ENCODE results near the gene TSPAN14. TPM values are rescaled to one million over a fixed set of nuclear protein-coding genes. Genes with fewer than 3 reads are reported as not detected.

Gene TSPAN14
- polyA plus RNA-seq, 3 donors, result 84.9 to 97.4 (median 97.3) TPM

DNA sequence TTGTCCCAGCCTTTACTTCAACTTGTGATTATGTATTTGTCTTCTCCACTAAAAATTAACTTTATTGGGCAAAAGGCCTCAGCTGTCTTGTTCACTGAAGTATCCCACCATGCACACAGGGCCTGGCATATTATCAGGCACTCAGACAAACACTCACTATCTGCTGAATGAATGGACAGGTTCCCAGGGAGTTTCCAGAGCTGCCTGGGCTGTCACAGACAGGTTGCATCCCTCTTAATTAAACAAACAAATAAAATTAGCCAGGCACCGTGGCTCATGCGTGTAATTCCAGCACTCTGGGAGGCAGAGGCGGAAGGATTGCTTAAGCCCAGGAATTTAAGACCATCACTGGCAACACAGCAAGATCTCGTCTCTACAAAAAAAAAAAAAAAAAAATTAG lies 1.5 kb upstream of the TSPAN14 start:
- DNase-seq, result no peak

DNA sequence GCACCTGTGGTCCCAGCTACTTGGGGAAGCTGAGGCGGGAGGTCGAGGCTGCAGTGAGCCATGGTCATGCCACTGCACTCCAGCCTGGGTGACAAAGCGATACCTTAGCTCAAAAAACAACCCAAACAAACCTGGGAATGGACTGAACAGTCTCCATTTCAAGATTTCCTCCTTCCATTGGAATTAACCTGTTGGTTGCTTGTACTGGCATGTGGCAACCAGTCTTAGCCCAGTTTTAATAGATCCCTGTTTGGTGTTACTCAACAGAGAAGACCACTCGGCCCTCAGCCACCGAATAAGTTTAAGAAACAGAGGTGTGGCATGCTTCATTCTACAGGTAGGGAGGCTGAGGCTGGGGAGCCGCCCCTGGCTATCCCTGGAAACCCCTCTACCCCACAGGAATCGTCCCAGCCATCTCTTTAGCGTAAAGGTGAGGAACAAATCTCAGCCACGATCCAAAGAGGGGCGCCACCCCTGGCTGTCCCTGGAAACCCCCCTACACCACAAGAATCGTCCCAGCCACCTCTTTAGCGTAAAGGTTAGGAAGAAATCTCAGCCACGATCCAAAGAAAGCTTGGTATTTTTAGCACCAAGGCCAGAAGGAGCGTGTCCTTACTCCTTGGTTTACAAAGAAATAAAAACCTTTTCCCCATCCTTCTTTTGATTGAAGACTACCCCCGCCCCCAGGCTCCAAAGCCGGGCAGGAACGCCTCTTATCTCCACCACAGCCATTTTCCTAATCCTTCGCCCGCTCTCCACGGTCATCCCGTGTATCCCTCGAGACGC lies 861 bp upstream of the TSPAN14 start:
- no peak for DNase-seq

DNA sequence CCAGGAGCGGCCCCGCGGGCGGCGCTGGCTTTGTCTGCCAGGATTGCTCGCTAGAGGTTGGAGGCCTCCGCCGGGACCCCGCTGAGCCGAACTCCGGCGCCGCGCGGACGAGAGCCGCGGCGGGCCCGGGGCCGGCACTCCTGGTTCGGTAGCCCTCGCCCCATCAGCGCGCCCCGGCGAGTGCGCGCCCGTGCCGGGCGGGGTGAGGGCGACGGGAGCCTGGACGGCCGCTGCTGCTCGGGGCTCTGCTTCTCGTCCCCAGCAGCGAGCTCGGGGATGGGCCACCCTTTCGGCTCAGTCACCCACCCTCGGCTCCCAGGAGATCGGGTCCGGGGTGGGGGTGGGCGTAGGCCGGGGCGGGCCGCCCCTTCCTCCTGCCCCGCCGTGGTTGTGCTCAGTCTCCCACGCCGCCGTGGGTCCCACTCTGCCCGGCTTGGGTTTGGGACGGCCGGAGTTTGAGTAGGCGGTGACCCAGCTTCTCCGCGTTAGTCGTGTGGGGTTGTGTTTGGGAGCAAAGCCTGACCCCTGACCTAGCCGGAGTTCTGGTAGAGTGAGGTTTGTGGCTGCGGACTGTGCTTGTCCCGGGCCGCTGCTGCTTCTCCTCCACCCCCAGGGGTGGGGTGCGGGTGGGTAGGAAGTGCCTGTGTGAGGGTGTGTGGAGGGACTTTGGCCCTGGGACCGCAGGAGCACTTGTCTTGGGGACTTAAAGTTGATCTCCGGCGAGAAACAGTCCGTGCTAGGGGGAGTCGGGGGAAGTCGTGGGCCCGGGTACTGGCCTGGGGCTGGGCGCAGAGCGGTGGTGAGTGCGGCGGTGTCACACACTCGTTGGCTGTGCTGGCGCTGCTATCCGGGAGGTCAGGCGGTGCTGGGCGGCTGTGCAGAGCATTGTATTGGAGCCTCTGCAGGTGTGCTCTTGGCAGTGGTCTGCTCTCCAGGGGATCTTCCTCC lies 677 bp downstream of the TSPAN14 start:
- DNase-seq, result no peak

DNA sequence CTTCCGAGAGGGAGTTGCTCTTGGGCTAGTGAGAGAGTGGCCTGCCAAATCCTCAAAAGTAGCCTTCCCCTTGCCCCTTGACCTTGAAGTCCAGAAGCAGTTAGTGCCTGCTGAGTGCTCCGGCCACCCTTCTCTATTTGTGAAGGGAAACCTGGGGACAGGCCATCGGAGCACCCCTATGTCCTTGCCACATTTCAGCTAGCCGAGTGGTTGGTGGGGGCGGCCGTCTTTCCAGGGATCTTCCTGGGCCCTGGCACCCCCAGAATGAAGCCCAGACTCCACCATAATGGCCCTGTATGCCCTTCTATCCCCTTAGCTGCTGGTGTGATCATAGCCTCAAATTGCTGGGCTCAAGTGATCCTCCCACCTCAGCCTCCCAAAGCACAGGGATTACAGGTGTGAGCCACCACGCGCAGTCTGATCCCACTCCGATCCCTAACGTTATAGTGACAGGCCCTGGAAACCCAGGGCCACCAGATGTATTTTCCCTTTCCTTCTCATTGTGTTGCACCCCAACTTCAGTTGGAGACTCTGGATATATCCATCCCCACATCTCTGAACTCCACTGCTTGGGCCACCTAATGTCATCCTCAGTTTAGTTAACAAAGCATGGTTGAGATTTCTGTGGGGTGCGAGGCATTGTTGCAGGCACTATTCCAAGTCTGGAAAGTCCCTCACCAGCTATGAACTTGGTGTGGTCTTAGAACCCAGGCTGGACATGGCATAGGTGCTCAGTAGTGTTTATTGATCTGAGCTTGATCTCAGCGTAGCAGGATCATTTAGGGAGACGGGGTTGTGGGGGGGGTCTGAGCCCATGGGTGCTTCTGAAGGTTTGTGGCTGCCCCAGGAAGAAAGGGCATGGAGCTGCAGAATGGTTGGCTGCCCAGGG lies 1.6 kb downstream of the TSPAN14 start:
- no peak for DNase-seq

DNA sequence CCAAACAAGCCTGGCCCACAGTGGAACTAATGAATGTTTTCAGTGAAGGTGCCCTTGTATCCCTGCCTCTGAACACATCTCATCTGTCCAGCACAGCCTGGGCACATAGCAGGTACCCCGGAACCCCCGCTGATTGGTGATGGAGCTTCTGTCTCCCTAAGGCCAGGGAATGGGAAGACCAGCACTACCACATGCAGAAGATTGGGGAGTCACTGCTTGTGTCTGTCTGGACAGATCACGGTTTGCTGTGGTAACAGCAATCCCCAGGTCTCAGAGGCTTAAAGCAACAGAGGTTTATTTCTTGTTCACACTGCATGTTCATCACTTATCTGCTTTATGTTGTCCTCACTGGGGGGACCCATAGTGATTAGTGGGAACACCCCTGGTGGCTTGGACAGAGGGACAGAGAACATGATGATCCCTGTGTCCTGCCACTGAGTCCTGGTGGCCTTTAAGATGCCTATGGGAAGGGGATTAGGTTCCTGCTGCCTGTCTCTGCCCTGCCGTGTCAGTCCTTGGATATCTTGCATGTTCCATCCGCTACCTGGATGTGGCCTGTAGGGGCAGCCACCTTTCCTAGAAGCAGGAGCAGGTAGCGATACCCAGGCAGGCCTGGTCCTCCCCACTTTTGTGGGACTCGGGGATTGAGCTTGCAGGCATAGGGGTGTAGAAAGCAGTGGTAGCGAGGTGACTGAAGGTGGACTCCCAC lies 3.6 kb downstream of the TSPAN14 start:
- no peak for DNase-seq

DNA sequence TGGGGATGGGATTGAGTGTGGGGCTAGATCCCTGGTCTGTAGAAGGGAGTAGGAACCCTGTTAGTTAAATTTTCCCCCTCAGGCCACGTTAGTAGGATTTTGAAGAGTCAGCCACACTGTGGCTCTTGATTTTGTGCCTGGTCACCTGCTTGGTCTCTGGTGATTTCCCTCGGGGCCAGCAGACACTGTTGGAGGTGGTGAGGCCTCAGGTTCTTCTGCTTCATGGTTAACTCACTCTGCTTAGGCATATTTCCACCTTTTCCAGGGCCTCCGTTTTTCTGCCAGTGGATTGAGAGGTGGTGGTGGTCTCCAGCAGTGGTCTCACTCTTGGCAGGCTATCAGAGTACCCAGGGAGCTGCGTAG lies 4.1 kb downstream of the TSPAN14 start:
- no peak for DNase-seq

GRCh38 chr10:80458638-80459037 lies 4.5 kb downstream of the TSPAN14 start:
- no peak for DNase-seq

- no peak for DNase-seq
Measured at GRCh38 chr10:80459047-80459865, 5.1 kb downstream of the TSPAN14 start.

DNA sequence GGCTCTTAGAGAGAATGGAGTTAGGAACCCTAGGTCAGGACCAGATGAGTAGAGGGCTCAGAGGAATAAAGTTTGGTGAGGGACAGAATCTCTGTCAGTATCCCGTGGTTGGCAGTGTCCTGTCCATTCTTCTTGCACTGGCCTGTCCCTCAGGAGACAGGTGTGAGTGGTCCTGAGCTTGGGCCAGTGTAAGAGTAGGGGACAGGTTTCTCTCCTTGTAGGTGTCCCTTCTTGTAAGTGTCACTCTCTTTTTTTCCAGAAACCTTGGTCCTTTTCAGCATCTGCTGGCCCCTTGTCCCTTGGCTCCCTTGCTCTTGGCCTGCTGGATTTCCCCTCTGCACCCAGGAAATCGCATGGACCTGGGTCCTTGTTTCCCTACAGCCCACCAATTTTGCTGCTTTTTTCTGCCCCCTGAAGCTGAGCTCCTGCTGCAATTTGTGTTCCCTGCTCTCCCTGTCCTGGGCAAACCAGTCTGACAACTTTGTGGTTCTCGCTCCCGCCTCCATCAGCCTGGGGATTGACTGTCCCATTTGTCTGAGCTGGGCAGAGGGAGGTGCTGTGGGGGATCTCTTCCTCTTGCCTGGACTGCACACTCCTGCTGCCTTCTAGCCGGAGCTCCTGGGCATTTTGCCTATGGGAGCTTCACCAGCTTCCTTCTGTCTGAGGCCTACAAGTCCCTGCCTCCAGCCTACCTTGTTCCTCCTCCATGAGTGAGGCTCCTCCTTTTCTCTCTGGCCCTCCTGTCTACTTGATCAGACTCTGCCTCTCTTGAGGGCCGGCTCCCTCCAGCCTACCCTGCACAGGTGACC lies 6.5 kb downstream of the TSPAN14 start:
- DNase-seq, result no peak

DNA sequence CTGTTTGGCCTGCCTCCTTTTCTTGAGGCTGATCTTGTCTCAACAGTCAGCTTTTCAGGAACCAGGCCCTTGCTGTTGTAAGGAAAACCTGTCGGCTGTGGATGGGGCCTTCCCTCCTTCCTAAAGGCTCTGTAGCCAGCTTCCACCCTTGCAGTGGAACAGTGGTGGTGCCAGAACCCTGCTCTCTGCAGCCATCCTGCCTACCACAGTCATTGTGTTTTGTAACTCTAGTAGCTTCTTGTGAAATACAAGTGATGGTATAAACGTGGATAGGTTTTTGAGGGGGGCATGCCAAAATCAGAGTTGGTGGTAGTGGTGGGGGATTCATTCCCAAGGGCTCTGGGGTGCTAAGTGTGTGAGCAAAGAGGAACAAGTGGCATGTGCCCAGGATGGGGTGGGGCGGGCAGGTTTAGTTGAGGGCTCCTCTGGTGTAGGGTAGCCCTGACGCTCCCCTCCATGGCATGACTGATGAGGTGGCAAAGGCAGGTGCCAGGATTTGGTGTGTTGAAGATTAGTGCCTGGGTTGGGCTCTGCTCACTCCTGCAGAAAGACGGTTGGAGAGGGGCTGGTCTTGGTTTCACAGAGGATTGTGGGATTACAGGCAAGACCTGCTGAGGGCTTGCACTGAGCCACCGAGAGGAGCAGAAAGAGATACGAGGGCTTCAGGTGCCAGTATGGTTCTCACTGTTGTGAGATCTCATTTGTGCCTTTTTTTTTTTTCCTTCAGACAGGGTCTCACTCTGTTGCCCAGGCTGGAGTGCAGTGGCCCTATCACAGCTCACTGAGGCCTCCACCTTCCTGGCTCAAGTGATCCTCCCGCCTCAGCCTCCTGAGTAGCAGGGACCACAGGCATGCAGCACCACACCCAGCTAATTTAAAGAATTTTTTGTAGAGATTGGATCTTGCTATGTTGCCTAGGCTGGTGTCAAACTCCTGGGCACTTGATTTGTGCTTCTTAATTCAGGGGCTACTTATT lies 7.4 kb downstream of the TSPAN14 start:
- no peak for DNase-seq

GRCh38 chr10:80462299-80462980 lies 8.3 kb downstream of the TSPAN14 start:
- no peak for DNase-seq

GRCh38 chr10:80462981-80463741 lies 9.1 kb downstream of the TSPAN14 start:
- DNase-seq, result no peak

GRCh38 chr10:80463868-80464267 lies 9.8 kb downstream of the TSPAN14 start:
- DNase-seq, result no peak

DNA sequence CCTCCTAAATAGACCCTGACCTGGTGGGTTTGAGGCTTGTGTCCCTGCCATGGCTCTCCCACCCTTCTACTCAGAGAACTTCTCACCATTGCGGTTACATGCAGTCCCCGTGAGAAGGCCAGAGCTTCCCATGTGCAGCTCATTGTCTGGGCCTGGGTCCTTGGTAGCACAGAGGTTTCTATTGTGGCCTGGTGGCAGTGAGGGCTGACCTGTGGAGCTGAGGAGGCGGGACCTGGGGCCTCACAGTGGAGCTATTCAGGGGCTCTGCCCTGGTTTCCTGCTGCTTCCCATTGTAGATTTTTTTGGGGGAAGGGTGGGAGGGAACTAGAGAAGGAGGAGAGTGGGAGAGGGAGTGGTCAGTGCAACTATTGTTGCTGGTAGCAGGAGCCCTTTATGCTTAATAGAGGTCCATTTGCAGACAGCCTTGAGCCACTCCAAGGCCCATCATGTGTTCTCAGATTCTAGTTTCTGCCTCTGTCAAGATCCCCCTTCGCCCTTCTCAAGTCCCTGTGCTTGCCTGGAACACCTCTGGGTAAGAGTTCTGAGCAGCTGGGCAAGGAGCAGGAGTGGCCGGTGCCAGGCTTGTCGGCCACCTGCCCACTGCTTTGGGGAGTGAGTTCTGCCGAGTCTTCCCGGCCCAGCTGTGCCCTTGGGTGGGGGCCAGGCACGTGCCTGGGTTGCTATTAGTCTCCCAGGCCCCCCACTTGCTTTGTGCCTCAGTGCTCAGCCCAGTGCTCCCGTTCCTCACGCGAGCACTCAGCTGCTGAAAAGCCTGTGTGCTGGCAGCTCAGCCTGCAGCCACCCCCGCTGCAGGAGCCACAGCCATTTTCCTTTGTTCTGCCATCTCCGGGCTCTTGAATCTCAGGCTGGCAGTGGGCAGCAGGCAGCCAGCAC lies 10.7 kb downstream of the TSPAN14 start:
- DNase-seq, result no peak

GRCh38 chr10:80465451-80465835 lies 11.3 kb downstream of the TSPAN14 start:
- no peak for DNase-seq
